NCI-H2081 (cell line): ENCODE results near the gene ILKAP.

ENCODE experiments used
- DNase-seq, 2 experiments: peaks; one replicate each; lab custom pipeline; 2025; lab: John Stamatoyannopoulos, UW

Gene ILKAP, protein sequence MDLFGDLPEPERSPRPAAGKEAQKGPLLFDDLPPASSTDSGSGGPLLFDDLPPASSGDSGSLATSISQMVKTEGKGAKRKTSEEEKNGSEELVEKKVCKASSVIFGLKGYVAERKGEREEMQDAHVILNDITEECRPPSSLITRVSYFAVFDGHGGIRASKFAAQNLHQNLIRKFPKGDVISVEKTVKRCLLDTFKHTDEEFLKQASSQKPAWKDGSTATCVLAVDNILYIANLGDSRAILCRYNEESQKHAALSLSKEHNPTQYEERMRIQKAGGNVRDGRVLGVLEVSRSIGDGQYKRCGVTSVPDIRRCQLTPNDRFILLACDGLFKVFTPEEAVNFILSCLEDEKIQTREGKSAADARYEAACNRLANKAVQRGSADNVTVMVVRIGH

DNA sequence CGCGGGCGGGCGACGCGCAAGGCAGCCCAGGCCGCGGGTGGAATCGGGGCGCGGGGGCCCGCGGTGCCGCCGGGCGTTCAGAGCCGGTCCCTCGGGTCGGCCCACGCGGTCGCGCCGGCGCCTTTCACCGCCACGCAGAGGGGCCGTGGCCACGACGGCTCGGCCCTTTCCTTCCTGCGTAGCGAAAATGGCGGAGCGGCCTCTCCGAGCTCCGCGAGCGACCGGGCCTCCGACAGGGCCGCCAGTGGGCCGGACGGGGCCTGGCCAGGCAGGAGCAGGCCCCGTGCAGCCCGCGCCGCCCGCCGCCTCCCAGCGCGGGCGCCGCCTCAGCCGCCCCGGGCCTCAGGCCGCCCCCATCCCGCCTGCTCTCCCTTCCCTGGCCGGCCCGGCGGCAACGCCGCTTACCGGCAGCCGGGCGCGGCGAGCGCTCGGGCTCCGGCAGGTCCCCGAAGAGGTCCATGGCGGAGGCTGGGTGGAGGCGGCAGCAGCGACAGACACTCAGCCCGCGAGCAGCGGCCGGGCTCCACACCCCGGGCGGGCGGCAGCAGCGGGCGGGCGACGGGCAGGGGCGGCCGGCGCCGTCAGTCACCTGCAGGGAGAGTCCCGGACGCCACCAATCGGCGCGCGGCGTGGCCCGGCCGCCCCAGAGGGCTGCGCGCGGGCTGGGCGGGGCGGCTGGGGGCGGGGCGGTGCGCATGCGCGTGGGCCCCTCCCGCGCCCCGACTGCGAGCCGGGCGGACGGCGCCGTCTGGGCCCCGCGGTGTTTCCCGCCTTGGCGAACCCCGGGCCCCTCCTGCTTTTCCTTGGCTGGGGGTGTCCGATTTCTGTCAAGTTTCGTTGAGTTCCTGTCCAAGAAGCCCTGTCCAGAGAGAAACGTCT is at the start of gene ILKAP:
Gene ILKAP, minus strand, starts transcription at position 602 of the 879 bp plus-strand sequence. Its CDS starts 142 bp downstream, at position 460.
- DNase-seq = peak; percentile 84 to 87

DNA sequence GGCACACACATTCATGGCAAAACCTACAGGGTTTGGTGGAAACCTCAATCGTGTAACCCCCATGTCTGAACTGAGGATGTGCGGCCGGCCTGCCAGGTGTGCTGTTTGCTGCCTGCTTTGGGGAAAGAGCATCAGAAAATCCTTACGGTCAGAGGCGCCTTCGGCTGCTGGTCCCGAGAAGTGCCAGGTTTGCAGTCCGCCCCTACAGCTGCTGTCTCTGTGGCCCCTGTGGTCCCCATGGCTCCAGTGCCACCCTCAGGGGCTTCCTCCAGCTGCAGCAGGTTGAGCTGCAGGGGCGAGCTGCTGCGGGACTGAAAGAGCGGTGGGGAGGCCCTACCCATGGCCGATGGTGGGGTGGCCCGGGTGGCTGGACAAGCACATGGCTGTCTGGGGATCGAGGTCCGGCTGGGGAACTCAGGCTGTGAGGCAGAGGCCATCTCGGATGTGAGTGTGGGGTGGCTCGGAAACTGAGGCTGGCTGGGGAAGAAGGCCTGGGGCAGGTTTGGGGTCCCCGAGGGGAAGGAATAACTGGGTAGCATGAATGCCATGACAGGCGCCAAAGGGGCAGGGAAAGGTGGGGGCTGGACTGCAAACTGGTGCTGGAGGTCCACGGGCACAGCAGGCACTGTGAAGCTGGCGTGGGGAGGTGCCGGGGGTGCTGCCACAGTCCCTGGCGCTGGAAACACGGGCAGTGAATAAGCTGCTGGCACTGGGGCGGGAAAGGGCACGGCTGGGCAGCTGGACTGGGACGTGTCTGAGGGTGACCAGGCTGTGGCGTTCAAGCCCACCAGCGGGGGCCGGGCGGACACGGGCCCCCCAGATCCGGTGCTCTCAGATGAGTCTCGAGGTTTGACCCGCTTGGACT is 49.5 kb upstream of the ILKAP start:
- DNase-seq = no peak

DNA sequence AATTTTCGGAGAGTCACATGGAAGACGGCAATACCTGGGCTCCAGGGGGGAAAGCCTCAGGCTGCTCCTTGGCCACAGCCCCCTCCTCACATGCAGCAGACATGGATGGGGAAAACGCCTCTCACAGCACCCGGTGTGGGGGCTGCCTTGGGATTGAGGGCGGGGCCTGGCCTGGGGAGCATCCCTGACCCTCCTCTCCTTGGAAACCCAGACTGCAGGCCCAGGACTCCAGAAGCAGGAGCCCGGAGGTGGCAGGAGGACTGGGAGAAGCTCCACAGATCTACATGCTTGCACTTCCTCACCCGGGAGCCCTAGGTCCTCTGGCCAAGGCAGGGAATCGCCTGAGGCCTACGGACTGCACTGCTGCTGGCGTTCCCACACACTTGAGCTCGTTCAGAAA is 48.5 kb upstream of the ILKAP start:
- DNase-seq = no peak

DNA sequence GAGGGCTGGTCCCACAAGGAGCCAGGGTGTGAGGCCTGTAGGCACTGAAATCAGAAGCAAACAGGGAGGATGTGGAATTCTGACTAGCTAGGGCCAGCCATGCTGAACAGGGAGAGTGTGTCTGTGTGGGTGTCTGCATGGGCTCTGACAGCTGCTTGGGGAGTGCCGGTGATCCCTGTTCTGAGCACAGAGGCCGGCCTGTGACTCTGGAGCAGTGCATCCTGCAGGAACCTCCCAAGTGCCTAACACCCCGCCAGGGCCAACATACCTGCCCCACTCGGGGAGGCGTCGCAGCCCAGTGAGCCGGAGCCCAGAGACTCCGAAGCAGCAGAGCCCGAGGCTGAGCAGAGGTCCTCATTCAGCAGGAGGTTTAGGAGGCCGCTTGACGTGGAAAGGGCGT is 47.8 kb upstream of the ILKAP start:
- no peak for DNase-seq

DNA sequence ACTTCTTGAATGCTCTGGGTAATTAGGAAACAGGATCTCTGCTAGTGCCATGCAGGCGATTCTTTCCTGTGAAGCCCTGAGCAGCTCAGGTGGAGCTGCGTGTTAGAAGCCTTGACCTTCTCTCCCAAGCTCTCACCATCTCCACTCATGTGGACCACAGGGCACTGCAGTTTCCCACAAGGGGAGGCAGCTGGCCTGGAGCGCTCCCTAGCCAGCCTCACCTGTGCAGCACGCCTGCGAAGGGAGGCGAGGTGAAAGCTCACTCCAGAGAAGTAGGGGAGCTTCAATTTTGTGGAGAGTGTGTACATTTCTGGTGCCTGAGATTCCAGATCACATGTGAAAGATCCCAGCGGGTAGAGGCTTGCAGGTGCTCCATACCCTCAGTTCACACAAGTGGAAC is 47.4 kb upstream of the ILKAP start:
- no peak for DNase-seq

DNA sequence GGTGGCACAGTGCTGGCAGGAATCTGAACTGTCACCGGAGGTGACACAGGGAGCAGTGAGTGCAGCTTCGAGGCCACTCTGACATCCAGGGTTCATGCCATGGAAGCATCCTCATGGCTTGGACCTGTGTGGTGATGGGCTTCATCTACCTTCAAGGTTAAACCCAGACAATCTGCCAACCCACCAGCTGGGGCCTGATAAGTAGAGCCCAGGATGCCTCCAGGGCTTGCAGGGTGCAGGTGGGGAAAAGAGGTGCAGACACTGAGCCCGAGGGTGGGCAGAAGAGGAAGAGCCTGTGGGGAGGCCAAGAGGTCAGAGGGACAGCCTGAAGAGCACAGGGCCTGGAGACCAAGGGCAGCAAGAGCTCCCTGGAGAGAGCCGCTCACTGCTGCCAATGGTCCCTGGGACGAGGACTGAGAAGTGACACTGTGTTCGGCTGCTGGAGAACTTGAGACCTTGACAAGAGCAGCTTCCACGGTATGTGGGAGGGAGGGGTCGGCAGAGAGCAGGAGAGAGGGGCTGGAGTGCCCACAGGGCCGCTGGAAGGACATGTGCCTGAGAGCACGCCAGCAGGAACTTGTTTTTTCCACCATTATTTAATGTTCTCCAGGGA is 44.5 kb upstream of the ILKAP start:
- no peak for DNase-seq

DNA sequence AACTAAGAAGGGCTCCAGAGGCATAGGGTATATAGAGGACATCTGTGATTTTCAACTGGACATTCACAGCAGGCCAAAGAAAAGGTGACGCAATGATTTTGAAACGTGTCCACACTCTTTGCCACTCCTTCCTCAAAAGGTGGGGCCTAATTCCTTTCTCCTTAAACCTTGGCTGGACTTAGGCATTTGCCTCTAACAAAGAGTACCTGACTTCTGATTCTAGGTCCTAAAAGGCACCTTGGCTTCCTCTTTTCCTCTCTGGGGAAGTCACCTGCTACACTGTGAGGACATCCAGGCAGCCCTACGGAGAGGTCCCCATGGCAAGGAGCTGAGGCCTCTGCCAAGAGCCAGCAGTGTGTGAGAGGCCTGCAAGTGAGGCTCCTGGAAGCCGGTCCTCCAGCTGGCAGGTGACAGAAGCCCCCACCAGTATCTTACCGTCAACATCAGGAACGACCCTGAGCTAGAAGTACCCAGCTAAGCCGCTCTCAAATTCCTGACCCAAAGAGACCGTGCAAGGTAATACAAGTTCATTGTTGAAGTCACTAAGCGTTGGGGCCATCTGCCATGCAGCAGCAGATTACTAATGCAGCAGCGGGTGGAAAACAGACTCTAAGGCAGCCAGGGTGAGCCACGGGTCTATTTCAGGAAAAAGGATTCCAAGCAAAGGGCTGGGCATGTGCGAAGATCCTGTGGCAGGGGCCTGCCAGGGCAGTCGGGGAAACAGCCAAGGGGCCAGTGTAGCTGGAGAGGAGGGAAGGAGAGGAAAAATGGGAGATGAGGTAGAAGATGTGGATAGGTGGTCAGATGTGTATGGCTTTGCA is 43.7 kb upstream of the ILKAP start:
- DNase-seq = no peak

DNA sequence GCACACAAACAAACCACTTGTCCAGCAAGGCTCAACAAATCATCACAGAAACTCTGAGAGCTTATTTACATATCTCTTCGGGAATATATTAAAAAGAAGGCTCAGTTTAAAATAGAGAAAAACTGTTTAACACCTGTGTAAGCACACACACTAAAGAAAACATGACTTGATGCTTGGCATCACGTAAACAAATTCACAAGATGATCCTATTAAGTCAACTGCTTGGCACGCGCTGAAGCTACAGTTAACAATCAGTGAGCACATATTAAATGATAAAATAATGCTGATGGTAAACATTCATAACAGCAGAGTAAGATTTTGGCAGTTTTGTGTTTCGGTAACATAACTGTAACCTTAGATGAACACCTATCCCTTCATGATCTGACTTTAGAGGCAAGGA is 40.7 kb upstream of the ILKAP start:
- peak in 1 of 2 experiments; percentile 9 for DNase-seq

DNA sequence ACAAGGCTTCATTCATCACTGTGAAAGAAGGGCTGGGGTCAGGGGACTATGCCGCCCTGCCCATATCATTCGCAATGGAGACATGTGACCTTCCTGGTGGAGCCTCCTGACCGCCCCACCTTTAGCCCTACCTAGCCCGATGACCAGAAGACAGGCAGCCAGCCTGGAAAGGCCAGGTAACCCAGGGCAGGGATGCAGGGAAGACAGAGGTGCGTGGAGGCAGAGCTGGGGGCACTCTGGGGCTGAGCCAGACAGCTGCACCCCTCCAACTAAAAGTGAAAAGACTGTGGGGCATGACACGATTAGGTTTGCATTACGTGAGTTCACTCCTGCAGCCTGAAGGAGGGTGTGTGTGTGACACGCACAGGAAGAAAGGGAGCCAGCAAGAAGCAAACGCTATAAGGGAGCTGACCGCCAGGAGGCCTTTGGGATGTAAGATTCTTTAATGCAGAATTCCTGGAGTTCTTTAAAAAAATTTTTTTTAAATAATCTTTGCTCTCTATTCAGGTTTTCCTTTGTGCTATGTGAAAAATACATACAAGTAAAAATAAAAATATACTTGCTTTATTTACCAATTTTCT is 40.1 kb upstream of the ILKAP start:
- DNase-seq = peak in 1 of 2 experiments; percentile 27

DNA sequence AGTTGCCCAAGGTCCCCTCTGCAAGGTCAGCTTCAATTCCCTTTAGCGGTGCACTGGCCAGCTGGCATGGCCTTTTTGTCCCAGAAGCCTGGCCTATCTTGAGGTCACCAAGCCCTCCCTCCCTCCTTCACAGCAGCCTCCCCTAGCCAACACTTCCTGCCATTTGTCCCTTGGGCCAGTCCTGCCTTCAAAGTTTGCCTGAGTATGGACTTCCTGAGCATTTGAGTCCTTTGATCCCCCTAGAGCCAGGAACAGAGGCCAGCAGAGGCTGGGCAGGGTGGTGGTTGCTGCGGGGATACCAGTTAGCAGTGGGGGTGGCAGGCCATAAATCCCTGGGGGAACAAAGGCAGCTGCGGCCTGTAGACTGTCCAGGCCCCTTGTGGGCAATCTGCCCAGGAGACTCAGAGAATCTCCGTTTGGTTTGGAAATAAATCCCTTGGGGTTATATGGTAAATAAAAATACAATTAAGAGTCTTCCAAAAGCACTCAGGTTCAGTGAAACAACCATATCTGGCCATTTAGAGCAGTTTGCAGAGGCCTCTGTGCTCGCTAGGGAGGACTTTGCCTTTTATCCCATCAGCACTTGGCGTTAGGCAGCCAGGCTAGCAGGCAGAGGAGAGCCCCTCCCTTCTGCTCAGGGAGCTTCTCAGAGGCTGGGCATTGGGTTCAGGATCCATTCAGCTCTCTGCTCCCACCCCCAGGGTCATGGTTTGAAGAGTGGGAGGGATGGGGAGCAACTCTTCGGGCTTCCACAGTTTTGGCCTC is 39.4 kb upstream of the ILKAP start:
- peak; percentile 63 to 87 for DNase-seq

DNA sequence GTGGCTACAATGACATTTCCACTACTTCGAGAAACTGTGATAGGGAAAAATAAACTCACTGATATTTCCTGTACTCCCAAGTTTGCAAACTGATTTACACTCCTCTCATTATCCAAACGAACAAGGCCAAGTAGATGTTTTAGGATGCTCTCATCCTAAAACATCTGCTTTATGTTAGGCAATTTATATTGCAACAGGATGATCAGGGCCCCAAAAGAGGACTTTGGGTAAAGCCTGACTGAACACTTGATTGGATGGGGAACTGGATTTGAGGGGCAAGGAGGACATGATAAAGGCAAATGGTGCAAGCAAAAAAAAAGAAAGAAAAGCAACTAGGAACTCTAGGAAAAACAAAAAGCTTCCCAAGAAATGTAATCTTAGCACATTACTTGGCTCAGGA is 38.5 kb upstream of the ILKAP start:
- no peak for DNase-seq

DNA sequence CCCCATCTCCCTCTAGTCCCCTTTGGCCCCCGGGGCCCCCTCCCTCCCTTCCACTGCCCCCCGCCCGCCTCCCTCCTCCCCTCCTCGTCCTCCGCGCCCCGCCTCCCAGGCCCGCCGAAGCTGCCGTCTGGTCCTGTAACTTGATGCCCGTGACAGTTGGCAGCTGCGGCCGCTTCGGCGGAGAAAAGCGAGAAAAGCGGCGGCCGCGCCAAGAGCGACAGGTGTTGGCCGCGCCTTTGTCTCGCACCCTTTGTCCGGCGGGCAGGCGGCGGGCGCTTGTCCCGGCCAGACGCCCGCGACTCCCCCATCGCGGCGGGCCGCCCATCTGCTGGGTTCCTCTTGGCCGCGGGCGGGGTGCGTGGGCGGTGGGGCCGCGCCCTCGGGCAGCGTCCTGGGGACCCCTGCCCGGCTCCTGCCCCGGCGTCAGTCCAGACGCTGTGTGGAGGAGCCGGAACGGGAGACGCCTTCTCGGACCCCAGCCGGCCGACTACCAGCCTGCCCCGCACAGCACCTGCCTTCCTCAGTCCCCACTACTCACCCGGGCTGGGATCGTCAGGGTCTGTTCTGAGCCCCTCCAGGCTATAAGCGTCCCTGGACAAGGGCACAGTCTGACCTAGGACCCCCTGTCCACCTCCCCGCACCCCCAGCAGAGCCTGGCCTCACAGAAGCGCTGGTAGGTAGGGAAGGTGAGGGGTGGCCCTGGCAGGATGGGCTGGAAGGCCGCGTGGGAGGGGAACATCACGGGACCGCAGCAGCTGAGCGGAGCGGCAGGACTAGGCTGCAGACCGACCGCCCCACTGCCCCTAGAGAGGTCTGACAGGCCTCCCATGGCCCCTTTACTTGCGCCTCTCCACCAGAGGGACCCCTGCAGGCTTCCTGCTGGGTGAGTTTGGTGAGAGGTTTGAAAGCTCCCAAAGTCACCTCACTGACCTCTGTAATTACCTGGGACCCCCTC is 37.5 kb upstream of the ILKAP start:
- DNase-seq = peak; percentile 90 to 97

DNA sequence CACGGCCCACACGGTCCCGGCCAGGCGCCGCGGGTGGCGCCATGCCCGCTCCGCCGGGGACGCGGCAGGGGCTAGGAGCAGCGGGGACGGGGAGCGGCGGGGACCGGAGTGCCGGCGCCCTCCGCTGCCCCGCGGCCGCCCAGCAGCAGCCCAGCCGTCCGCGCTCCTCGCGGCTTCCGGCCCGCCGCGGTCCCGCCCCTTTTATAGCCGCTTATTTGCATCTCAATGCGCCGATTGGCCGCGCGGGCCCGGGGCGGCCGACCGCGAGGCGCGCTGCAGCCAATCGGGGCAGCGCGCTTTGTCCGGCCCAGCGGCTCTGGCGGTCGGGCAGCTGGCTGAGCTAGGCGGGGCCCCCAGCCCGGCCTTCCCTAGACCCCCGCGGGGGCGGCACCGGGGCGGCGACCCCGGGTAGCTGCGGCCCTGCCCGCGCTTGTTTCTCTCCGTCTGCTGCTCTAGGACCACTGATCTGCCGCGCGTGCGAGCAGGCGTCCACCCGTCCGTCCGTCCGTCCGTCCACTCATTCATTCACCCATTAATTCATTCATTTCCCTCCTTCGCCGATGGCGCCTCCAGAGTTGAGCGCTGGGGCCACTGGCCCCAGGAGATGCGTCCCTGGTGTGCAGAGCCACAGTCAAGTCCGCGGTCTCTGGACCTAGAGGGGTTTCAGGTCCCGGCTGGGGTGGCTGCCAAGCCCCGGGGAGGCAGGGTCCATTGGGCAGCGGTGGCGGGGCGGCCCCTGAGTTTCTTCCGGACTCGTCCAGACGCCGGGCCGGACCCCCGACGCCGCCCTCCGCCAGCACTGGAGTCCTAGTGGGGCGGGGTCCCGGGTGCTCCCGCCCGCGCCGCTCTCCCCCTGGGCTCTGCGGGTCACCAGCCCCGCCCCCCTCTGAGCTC is 36.6 kb upstream of the ILKAP start, which contains the start of gene HES6:
Gene HES6, minus strand, starts transcription at position 176 of the 894 bp plus-strand sequence. Its CDS starts 133 bp downstream, at position 43.
- DNase-seq = peak; percentile 94 to 97

DNA sequence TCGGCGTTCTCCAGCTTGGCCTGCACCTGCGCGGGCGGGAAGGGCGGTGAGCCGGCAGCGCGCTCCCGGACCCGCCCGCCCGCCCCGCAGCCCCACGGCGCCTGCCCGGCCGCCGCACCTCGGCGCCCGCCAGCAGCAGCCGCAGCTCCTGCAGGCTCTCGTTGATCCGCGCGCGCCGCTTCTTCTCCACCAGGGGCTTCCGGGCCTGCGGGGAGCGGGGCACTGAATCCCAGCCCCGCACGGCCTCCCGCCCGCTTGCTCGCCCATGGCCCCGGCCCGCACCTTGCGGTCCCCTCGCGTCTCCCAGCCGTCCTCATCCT is 36.0 kb upstream of the ILKAP start:
- DNase-seq = no peak

DNA sequence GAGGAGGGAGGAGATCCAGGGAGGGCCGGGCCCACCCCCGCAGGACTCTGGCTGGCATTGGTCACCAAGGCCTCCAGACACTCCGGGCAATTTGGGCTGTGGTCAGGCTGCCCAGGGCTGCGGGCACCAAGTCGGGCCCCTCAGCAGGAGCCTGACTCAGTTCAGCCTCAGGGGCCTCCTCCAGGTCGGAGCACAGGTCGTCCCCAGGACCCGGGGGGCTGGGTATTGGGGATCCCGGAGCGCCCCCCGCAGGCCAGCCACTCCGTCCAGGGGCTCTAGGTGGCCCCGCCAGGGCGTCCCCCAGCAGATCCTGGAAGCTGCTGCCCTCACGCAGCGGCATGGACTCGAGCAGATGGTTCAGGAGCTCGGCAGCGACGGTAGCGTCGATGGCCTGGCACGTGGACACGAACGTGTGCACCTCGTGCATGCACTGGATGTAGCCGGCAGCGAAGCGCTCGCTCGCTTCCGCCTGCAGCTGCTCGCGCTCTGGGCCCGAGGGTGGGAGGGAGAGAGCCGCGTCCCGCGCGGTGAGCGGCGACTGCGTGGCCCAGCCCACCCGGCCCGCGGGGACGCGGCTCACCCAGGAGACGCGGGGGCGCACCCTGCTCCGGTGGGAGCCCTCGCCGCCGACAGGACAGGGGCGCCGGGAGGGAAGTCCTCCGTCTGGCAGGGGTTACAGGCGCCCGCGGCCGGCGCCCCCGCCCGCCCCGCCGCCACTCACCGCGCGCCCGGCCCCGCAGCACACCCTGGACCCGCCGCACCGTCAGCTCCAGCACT is 35.5 kb upstream of the ILKAP start:
- DNase-seq = peak; percentile 28 to 64

DNA sequence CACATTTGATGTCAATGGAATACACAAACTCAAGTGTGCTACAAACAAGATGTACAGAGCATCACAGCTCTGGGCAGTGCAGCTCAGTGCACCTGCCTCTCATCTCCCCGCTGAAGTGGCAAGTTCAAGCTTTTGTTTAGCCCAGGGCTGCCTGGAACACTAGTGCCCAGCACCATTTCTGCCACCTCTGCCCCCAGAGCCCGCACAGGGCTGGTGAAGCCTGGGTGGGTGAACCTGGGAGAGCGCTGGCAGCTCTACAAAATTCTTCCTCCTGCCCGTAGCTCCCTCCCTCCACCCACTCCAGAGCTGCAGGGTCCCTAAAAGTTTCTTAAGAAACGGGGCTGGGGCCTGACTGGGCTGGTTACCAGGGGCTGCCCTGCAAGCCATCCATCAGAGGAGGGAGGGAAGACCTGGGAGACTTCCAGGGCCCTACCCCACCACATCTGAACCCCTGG is 34.8 kb upstream of the ILKAP start:
- no peak for DNase-seq
